ENCODE data around the gene CD8B.
"Not testable (repeated sequence)": the region's sequence is repeated elsewhere in the genome, so short reads cannot be mapped to it uniquely, and the experiment has no call there.

GRCh38 chr2:86857688-86858087, 4.0 kb downstream of the CD8B start:
- TF ChIP-seq CTCF (conservative IDR thresholded peaks at IDR 0.05; ENCODE audit: low read depth, low read length); EZH2 (IDR thresholded peaks at IDR 0.05; ENCODE audit: borderline replicate concordance, low read depth, low read length, poor library complexity, severe bottlenecking): not testable (repeated sequence)
